MM.1S (cell line): ENCODE results near the gene RCHY1.

Experiments used
- DNase-seq: peaks from one replicate; pipeline ENCODE4 v3.0.0-alpha.2; 2015
- H2AFZ ChIP-seq: fragments of 300-600 bp; sonication (generic); 2 replicates; pipeline ENCODE4 v1.6.0; 2016; ENCODE audit warnings: antibody characterized with exemption, low read length
- H3F3A ChIP-seq: fragments of 300-600 bp; sonication (generic); 2 replicates; pipeline ENCODE4 v1.6.1; 2016; ENCODE audit warnings: mild to moderate bottlenecking, antibody characterized with exemption, low read length, moderate library complexity, mixed read lengths; ENCODE audit not compliant: insufficient read depth
- H3K27ac ChIP-seq: fragments of 300-600 bp; sonication (generic); 2 replicates; pipeline ENCODE4 v1.5.1; 2016; ENCODE audit warnings: mild to moderate bottlenecking, low read length
- H3K27me3 ChIP-seq: fragments of 300-600 bp; sonication (generic); replicated peaks from 2 replicates; pipeline ENCODE4 v1.6.0; 2016; ENCODE audit warnings: low read length; ENCODE audit not compliant: insufficient read depth
- H3K36me3 ChIP-seq: fragments of 300-600 bp; sonication (generic); replicated peaks from 2 replicates; pipeline ENCODE4 v1.6.1; 2016; ENCODE audit warnings: mild to moderate bottlenecking, low read length, mixed read lengths; ENCODE audit not compliant: insufficient read depth
- H3K4me1 ChIP-seq: fragments of 300-600 bp; sonication (generic); 2 replicates; pipeline ENCODE4 v1.6.1; 2016; ENCODE audit warnings: low read length, mixed read lengths
- H3K4me2 ChIP-seq: fragments of 300-600 bp; sonication (generic); 2 replicates; pipeline ENCODE4 v1.6.0; 2016; ENCODE audit warnings: low read depth, low read length
- H3K4me3 ChIP-seq: fragments of 300-600 bp; sonication (generic); 2 replicates; pipeline ENCODE4 v1.5.1; 2016; ENCODE audit warnings: low read length, mixed read lengths
- H3K79me2 ChIP-seq: fragments of 300-600 bp; sonication (generic); 2 replicates; pipeline ENCODE4 v1.6.1; 2016; ENCODE audit warnings: mixed run types, low read length, mixed read lengths
- H3K9ac ChIP-seq: fragments of 300-600 bp; sonication (generic); 2 replicates; pipeline ENCODE4 v1.6.1; 2016; ENCODE audit warnings: low read length, mixed read lengths
- H3K9me2 ChIP-seq: fragments of 300-600 bp; sonication (generic); replicated peaks from 2 replicates; pipeline ENCODE4 v1.6.1; 2016; ENCODE audit warnings: mild to moderate bottlenecking, low read length, mixed read lengths; ENCODE audit not compliant: insufficient read depth
- H3K9me3 ChIP-seq: fragments of 300-600 bp; sonication (generic); replicated peaks from 2 replicates; pipeline ENCODE4 v1.6.1; 2016; ENCODE audit warnings: mild to moderate bottlenecking, low read length, mixed read lengths; ENCODE audit not compliant: insufficient read depth
- H4K20me1 ChIP-seq: fragments of 300-600 bp; sonication (generic); 2 replicates; pipeline ENCODE4 v1.6.1; 2016; ENCODE audit warnings: mild to moderate bottlenecking, low read length, moderate library complexity, mixed read lengths; ENCODE audit not compliant: insufficient read depth
- EZH2 ChIP-seq: fragments of 300-600 bp; sonication (generic); optimal IDR thresholded peaks from 2 replicates; pipeline ENCODE3; 2017; ENCODE audit warnings: low read depth, mild to moderate bottlenecking, antibody characterized with exemption, low read length, mixed read lengths
- EZH2phosphoT487 ChIP-seq: fragments of 300-600 bp; sonication (generic); IDR thresholded peaks from 2 replicates; pipeline ENCODE4 v1.6.1; 2018; ENCODE audit warnings: antibody characterized with exemption, low read length
- TF ChIP-seq, protein P1 (sequence below): fragments of 300-600 bp; sonication (generic); IDR thresholded peaks from 2 replicates; pipeline ENCODE4 v1.5.1; 2016; ENCODE audit warnings: antibody characterized with exemption, low read length, mixed read lengths

RCHY1 gene

DNA sequence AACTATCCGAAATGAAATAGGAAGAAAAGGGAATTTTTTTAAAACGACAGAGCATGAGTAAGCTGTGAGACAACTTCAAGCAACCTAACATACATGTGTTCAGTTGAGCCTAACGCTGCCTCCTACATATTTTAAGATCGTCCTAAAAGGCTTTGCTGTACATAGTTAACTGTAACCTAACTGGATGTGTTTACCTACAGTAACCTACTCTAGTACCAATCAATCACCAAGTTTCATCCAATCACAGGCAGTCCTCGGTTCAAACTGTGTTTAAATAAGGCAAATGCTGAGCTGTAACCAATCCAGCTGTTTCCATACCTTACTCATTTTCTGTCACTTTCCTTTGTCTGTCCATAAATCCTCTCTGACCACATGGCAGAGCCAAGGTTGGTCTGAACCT, 17.1 kb downstream of the RCHY1 start:
- TF ChIP-seq EZH2 (no peak), EZH2phosphoT487 (no peak)
- TF ChIP-seq, protein P1, sequence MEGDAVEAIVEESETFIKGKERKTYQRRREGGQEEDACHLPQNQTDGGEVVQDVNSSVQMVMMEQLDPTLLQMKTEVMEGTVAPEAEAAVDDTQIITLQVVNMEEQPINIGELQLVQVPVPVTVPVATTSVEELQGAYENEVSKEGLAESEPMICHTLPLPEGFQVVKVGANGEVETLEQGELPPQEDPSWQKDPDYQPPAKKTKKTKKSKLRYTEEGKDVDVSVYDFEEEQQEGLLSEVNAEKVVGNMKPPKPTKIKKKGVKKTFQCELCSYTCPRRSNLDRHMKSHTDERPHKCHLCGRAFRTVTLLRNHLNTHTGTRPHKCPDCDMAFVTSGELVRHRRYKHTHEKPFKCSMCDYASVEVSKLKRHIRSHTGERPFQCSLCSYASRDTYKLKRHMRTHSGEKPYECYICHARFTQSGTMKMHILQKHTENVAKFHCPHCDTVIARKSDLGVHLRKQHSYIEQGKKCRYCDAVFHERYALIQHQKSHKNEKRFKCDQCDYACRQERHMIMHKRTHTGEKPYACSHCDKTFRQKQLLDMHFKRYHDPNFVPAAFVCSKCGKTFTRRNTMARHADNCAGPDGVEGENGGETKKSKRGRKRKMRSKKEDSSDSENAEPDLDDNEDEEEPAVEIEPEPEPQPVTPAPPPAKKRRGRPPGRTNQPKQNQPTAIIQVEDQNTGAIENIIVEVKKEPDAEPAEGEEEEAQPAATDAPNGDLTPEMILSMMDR, result no peak
- H2AFZ ChIP-seq, result no peak overlapping the region
- H4K20me1 ChIP-seq, result no peaks in the 10 kb centered on the region
- no peaks in the 10 kb centered on the region for H3K9me2 ChIP-seq
- no peaks in the 10 kb centered on the region for H3K4me1 ChIP-seq
- no peaks in the 10 kb centered on the region for H3F3A ChIP-seq
- no peaks in the 10 kb centered on the region for H3K36me3 ChIP-seq
- DNase-seq, result no peak
- no peak overlapping the region for H3K4me2 ChIP-seq
- H3K27ac ChIP-seq, result no peak overlapping the region
- H3K9ac ChIP-seq, result no peak overlapping the region
- H3K79me2 ChIP-seq, result peaks cover 39% of the 10 kb centered on the region
- no peak overlapping the region for H3K4me3 ChIP-seq
- no peaks in the 10 kb centered on the region for H3K9me3 ChIP-seq
- H3K27me3 ChIP-seq, result no peaks in the 10 kb centered on the region

DNA sequence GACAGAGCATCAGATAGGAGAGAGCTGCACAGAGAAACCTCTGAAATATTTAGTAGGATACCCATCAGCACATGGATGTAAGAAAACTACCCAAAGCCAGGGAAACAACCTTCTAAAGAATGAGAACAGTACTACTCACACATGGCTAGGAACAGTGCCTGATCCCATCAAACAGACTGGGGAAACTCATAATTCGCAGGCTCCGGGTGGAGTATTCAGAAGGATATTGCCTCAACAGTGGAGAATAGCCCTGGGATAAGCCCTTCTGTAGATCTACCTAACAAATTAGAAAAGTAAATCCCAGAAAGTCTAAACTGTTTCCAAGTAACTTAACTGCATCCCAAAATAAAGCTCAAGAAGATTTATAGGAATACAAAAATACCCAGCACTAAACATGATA, 17.8 kb downstream of the RCHY1 start:
- Histone ChIP-seq H3K4me2 (no peak overlapping the region), H3K79me2 (peaks cover 39% of the 10 kb centered on the region), H3K9me2 (no peaks in the 10 kb centered on the region), H3F3A (no peaks in the 10 kb centered on the region), H3K27me3 (no peaks in the 10 kb centered on the region), H2AFZ (no peak overlapping the region), H3K4me1 (no peaks in the 10 kb centered on the region), H3K4me3 (no peak overlapping the region), H3K36me3 (no peaks in the 10 kb centered on the region), H4K20me1 (no peaks in the 10 kb centered on the region), H3K9ac (no peak overlapping the region), H3K9me3 (no peaks in the 10 kb centered on the region), H3K27ac (no peak overlapping the region)
- no peak for TF ChIP-seq EZH2
- no peak for TF ChIP-seq EZH2phosphoT487
- TF ChIP-seq, protein P1, result no peak
- no peak for DNase-seq

DNA sequence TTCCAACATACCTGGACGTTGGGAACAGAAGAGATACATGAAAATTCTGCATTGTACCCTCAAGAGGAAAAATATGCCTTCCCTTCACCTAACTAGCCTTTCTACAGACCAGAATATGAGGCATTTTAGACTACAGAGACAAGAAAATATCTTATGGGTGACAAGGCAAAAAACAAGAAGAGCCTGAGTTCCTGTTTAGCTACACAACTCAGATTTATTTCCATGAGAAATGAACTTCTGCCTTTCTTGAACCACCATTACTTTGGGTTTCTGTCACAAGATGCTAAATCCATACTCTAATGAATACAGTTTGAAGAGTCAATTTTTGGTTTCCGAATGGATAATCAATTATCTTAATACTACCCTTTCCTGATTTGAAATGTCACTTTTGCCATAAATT, 18.7 kb downstream of the RCHY1 start:
- Histone ChIP-seq H3K9me2 (no peaks in the 10 kb centered on the region), H3K79me2 (peaks cover 39% of the 10 kb centered on the region), H2AFZ (no peak overlapping the region), H3K9me3 (no peaks in the 10 kb centered on the region), H3K9ac (no peak overlapping the region), H4K20me1 (no peaks in the 10 kb centered on the region), H3F3A (no peaks in the 10 kb centered on the region), H3K4me3 (no peak overlapping the region), H3K27me3 (no peaks in the 10 kb centered on the region), H3K36me3 (no peaks in the 10 kb centered on the region; the same call in 1 of the 2 replicates), H3K27ac (no peak overlapping the region), H3K4me2 (no peak overlapping the region), H3K4me1 (no peaks in the 10 kb centered on the region)
- TF ChIP-seq EZH2phosphoT487, result no peak
- no peak for DNase-seq

DNA sequence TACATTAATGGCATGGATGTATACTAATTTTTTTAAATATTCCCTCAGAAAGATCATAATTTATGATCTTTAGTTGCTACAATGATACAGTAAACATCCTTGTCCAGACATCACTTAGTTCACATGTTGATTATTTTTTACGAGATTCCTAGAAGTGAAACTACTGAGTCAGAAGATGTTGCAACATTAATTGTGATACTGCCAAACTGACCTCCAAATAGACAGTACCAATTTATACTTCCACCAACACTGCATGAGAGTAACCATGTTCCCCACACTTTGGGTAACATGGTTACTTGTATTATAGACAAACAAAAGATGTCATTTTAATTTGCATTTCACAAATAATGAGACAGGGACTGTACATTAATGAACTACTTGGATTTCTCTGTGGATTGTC, 19.6 kb downstream of the RCHY1 start:
- H3F3A ChIP-seq, result no peaks in the 10 kb centered on the region
- H3K4me3 ChIP-seq, result no peak overlapping the region
- no peaks in the 10 kb centered on the region for H4K20me1 ChIP-seq
- no peak overlapping the region for H3K9ac ChIP-seq
- no peaks in the 10 kb centered on the region for H3K27me3 ChIP-seq
- DNase-seq, result no peak
- H3K9me3 ChIP-seq, result no peaks in the 10 kb centered on the region
- no peaks in the 10 kb centered on the region for H3K4me1 ChIP-seq
- H3K27ac ChIP-seq, result no peak overlapping the region
- H2AFZ ChIP-seq, result no peak overlapping the region
- no peaks in the 10 kb centered on the region; the same call in 1 of the 2 replicates for H3K36me3 ChIP-seq
- H3K9me2 ChIP-seq, result no peaks in the 10 kb centered on the region
- no peak overlapping the region for H3K4me2 ChIP-seq
- TF ChIP-seq, protein P1, result no peak
- TF ChIP-seq EZH2 (no peak), EZH2phosphoT487 (no peak)
- H3K79me2 ChIP-seq, result peaks cover 37% of the 10 kb centered on the region
